GM12878 (cell line): ENCODE results near the gene PHF11. TPM values are rescaled to one million over a fixed set of nuclear protein-coding genes. Genes with fewer than 3 reads are reported as not detected.

Experiments used
- E2F4 ChIP-seq: IDR thresholded peaks from 2 replicates; pipeline ENCODE4 v1.6.1; 2012; ENCODE audit warnings: low read depth, low read length, improper control_type of control experiment
- E4F1 ChIP-seq: fragments of 450-650 bp; IDR thresholded peaks from 2 replicates; pipeline ENCODE4 v1.6.1; 2018; ENCODE audit warnings: borderline replicate concordance, mild to moderate bottlenecking; ENCODE audit not compliant: partially characterized antibody
- EP300 ChIP-seq, 2 experiments: fragments of 150-350 bp in 1 of 2; IDR thresholded peaks; 2 replicates each; pipeline ENCODE4 v1.6.1; 2011 to 2012; ENCODE audit warnings: low read depth in 2 of 2, low read length in 2 of 2, borderline replicate concordance in 1 of 2, improper control_type of control experiment in 1 of 2, inconsistent platforms in 1 of 2; ENCODE audit not compliant: control insufficient read depth in 1 of 2
- GABPA ChIP-seq: IDR thresholded peaks from 2 replicates; pipeline ENCODE4 v1.6.1; 2014; ENCODE audit warnings: antibody characterized with exemption, low read depth, mild to moderate bottlenecking, inconsistent platforms
- HDGF ChIP-seq: fragments of 450-650 bp; IDR thresholded peaks from 2 replicates; pipeline ENCODE4 v1.6.1; 2016; ENCODE audit warnings: antibody characterized with exemption
- KLF5 ChIP-seq: fragments of 450-650 bp; IDR thresholded peaks from 2 replicates; pipeline ENCODE4 v1.6.1; 2014; ENCODE audit warnings: mild to moderate bottlenecking; ENCODE audit not compliant: partially characterized antibody
- MXI1 ChIP-seq: fragments of 150-350 bp; IDR thresholded peaks from 2 replicates; pipeline ENCODE4 v1.6.1; 2011; ENCODE audit warnings: low read depth, mild to moderate bottlenecking, inconsistent platforms, low read length, improper control_type of control experiment
- MYC ChIP-seq: IDR thresholded peaks from 2 replicates; pipeline ENCODE4 v1.6.1; 2011; ENCODE audit warnings: mild to moderate bottlenecking, low read length, moderate library complexity, inconsistent platforms; ENCODE audit not compliant: insufficient read depth, insufficient replicate concordance, insufficient read length, severe bottlenecking
- RUNX3 ChIP-seq: IDR thresholded peaks from 2 replicates; pipeline ENCODE4 v1.6.1; 2012; ENCODE audit warnings: low read length, inconsistent platforms
- SMAD5 ChIP-seq: IDR thresholded peaks from 2 replicates; pipeline ENCODE4 v1.6.1; 2016; ENCODE audit warnings: antibody characterized with exemption, low read depth
- WRNIP1 ChIP-seq: IDR thresholded peaks from 2 replicates; pipeline ENCODE4 v1.6.1; 2011; ENCODE audit warnings: low read depth, low read length, improper control_type of control experiment, borderline replicate concordance
- ZSCAN29 ChIP-seq: fragments of 450-650 bp; IDR thresholded peaks from 2 replicates; pipeline ENCODE4 v1.6.1; 2017; ENCODE audit warnings: mild to moderate bottlenecking, moderate library complexity
- polyA plus RNA-seq, 11 experiments: library from polyadenylated mRNA; depleted of rRNA in 4 of 11; unstranded in 6 of 11; stranded (reverse) in 5 of 11; fragments of >200 nt; fragmentation: Nextera tagmentation in 4 of 11; fragmentation: Illumina TruSeq in 1 of 11; extraction: Ambion mirVana in 4 of 11; extraction: Trizol in 1 of 11; gene quantifications; 1 replicate in 1 of 11; 2 replicates in 10 of 11; pipeline versions ENCODE4 v1.2.1 to v1.2.3, GENCODE V29; 2011 to 2016; ENCODE audit warnings: inconsistent platforms in 2 of 11, missing spikeins in 2 of 11, low read depth in 1 of 11
- total RNA-seq, 4 experiments: library from RNA; depleted of rRNA in 3 of 4; stranded (reverse); fragments of >200 nt in 3 of 4; fragmentation: Illumina TruSeq in 1 of 4; extraction: Trizol in 1 of 4; gene quantifications; 2 replicates each; pipeline versions ENCODE4 v1.2.1 to v1.2.3, GENCODE V29; 2013 to 2021

The PHF11 gene
- total and polyA plus RNA-seq, 10 of the 15 experiments (the other 5 are each of a cell fraction or from before 2014, with no cell fraction given): 16.9 to 77.3 (median 32.7) TPM

GRCh38 chr13:49476529-49476928 lies 19.2 kb upstream of the PHF11 start (continued):
- TF ChIP-seq E4F1 (no peak), WRNIP1 (no peak), MYC (no peak), EP300 (IDR thresholded peaks at IDR 0.05; ENCODE audit: borderline replicate concordance in 1 of 2, control insufficient read depth in 1 of 2, low read depth in 2 of 2, low read length in 2 of 2) (no peak), MXI1 (no peak), ZSCAN29 (no peak), RUNX3 (no peak), KLF5 (no peak), E2F4 (no peak), GABPA (no peak), SMAD5 (no peak), HDGF (no peak)
